Mucosa of descending colon (tissue), 3 donors: ENCODE results near the gene CTXN3. TPM values are rescaled to one million over a fixed set of nuclear protein-coding genes. Genes with fewer than 3 reads are reported as not detected.
"Not testable (repeated sequence)": the region's sequence is repeated elsewhere in the genome, so short reads cannot be mapped to it uniquely, and the experiment has no call there.

Experiments used
- ATAC-seq: fragments of 200-7000 bp; cut with Tn5 transposase; one replicate; pipeline ENCODE4 v1.9.1; 2020; ENCODE audit warnings: mild to moderate bottlenecking, moderate library complexity
- DNase-seq, 3 donors: peaks; one replicate each; pipeline ENCODE4 v3.0.0-alpha.2; 2020
- H3K36me3 ChIP-seq: fragments of 200-600 bp; one replicate; pipeline ENCODE4 v1.8.0; 2021; ENCODE audit warnings: low read depth, mild to moderate bottlenecking
- H3K4me1 ChIP-seq: fragments of 200-600 bp; one replicate; pipeline ENCODE4 v1.8.0; 2021; ENCODE audit warnings: low read depth, mild to moderate bottlenecking
- H3K4me3 ChIP-seq: fragments of 200-600 bp; one replicate; pipeline ENCODE4 v1.8.0; 2021; ENCODE audit warnings: mild to moderate bottlenecking
- H3K9me3 ChIP-seq: fragments of 200-600 bp; one replicate; pipeline ENCODE4 v1.8.0; 2021; ENCODE audit warnings: mild to moderate bottlenecking
- intact Hi-C, 2 donors: fragments of 100-400 bp; cut with DNase I in 1 of 2; cut with micrococcal nuclease in 1 of 2; formaldehyde crosslinking; loops; one replicate each; pipeline versions ENCODE4 v1.11.0 to v1.11.1; 2022; cut with DNase I, micrococcal nuclease
- total RNA-seq, 3 donors: library from RNA; stranded (reverse); fragmentation: NEBNext Ultra II Directional in 2 of 3; extraction: Animal tissue kit (Norgen Biotek cat#: 25700) in 2 of 3; gene quantifications; one replicate each; pipeline versions ENCODE4 v1.2.1 to v1.2.4, GENCODE V29; 2021 to 2023
- TF ChIP-seq, protein P1 (sequence below): fragments of 200-600 bp; IDR thresholded peaks from one replicate; pipeline ENCODE4 v1.8.0; 2022; ENCODE audit warnings: antibody characterized with exemption, mild to moderate bottlenecking
- donor health status: DM: no; HTN: no; CAD: no; lungs with moderate emphysema.
- donor health status: DM: no; HTN: no; CAD: no.
- donor health status: DM: no; HTN: yes; CAD: no.

The CTXN3 gene
- total RNA-seq, 3 donors from 2014 or later, result not detected

DNA sequence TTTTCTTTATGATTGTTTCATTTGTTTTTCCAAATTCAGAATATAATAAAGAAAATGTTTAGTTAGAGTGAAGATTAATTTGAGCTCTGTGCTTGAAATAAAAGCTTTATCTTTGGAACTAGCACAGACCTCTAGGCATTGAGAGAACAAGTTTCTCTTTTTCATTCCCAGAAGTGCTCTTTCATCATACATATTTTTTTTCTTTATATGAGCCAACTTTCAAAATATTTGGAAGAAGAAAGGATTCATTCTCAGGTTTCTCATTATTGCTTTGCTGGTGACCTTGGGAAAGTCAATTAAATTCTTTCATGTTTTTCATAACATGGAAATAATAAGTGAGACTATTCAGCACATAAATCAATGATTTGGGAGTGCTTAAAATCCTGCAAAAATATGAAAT lies 16.8 kb downstream of the CTXN3 start:
- ATAC-seq (no peak), DNase-seq (no peak)
- TF ChIP-seq, protein P1, sequence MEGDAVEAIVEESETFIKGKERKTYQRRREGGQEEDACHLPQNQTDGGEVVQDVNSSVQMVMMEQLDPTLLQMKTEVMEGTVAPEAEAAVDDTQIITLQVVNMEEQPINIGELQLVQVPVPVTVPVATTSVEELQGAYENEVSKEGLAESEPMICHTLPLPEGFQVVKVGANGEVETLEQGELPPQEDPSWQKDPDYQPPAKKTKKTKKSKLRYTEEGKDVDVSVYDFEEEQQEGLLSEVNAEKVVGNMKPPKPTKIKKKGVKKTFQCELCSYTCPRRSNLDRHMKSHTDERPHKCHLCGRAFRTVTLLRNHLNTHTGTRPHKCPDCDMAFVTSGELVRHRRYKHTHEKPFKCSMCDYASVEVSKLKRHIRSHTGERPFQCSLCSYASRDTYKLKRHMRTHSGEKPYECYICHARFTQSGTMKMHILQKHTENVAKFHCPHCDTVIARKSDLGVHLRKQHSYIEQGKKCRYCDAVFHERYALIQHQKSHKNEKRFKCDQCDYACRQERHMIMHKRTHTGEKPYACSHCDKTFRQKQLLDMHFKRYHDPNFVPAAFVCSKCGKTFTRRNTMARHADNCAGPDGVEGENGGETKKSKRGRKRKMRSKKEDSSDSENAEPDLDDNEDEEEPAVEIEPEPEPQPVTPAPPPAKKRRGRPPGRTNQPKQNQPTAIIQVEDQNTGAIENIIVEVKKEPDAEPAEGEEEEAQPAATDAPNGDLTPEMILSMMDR, result no peak
- no peaks in the 10 kb centered on the region for H3K4me1 ChIP-seq
- intact Hi-C loops, result no loop called here
- H3K9me3 ChIP-seq, result no peaks in the 10 kb centered on the region
- no peak overlapping the region for H3K4me3 ChIP-seq
- H3K36me3 ChIP-seq, result no peaks in the 10 kb centered on the region

DNA sequence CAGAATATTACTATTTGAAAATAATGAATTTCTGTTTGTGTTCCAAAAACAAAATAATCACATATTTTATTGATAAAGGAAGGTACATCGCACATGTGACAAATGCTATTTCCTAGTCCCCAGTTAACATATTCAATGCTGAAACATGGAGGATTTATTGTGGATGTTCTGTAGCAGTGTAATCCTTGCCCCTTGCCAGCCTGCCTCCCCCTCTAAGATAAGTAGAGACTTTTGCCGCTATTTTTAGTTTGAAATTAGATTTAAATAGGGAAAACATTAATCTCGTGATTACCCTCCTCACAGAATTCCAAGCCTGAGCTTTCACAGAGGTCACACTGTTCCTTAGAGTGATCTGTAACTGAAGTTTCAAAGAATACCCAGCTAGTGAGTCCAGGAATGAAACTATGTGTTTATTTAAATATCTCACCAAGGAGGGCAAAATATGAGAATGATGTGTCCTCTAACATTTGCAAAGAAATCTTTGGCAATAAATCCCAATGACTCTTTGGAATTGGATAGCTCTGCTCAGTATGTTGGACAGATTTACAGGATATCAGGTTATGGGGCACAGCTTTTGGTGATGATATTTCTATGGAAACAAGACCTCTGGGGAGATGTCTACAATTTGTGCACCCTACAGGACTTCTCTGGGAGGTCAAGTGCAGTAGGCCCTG lies 17.3 kb downstream of the CTXN3 start:
- intact Hi-C loops, result no loop called here
- ATAC-seq, result no peak

DNA sequence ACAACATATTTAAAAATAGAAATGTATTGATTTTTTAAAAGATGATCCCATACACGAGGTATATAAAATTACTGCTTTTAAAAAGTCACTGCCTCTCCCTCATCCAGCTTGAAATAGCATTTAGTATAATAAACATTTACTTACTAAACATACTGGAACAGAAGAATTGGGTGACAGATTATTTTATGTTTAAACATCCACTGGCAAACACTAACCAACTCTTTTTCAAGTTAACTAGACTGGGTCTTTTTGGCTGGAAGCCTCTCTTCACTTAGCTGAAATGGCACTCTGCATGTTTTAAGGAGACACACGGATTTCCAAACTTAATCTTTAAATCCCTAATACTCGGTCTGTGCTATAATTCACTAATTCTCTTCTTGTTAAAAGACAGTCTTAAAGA lies 19.0 kb downstream of the CTXN3 start:
- intact Hi-C loops, result no loop called here
- H3K4me3 ChIP-seq, result no peak overlapping the region
- no peak for ATAC-seq
- no peaks in the 10 kb centered on the region for H3K9me3 ChIP-seq
- DNase-seq, result no peak
- H3K36me3 ChIP-seq, result no peaks in the 10 kb centered on the region
- H3K4me1 ChIP-seq, result no peaks in the 10 kb centered on the region
- TF ChIP-seq, protein P1, result no peak

More for the DNA sequence above, 17.3 kb downstream of the CTXN3 start:
- Histone ChIP-seq H3K9me3 (no peaks in the 10 kb centered on the region), H3K4me1 (no peaks in the 10 kb centered on the region), H3K36me3 (no peaks in the 10 kb centered on the region), H3K4me3 (no peak overlapping the region)
- DNase-seq, result no peak
- TF ChIP-seq, protein P1, result no peak

DNA sequence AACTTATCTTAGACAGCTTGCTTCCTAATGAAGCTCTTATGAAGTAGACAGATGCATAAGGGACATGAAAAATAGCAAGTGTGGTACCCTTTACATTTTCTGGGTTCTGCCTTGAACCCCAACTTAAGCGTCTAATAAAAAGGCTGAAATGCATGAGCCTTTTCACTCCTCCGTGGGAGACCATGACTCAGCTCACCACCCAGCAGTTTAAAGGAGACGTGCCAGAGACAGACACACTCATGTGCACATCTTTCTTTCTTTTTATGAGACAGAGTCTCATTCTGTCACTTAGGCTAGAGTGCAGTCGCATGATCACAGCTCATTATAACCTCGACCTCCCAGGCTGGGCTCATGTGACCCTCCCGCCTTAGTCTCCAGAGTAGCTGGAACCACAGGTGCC lies 22.3 kb downstream of the CTXN3 start:
- DNase-seq (no peak), ATAC-seq (no peak)
- Histone ChIP-seq H3K9me3 (no peaks in the 10 kb centered on the region), H3K4me3 (no peak overlapping the region), H3K36me3 (no peaks in the 10 kb centered on the region), H3K4me1 (no peaks in the 10 kb centered on the region)
- intact Hi-C loops, result no loop called here
- TF ChIP-seq, protein P1, result no peak

DNA sequence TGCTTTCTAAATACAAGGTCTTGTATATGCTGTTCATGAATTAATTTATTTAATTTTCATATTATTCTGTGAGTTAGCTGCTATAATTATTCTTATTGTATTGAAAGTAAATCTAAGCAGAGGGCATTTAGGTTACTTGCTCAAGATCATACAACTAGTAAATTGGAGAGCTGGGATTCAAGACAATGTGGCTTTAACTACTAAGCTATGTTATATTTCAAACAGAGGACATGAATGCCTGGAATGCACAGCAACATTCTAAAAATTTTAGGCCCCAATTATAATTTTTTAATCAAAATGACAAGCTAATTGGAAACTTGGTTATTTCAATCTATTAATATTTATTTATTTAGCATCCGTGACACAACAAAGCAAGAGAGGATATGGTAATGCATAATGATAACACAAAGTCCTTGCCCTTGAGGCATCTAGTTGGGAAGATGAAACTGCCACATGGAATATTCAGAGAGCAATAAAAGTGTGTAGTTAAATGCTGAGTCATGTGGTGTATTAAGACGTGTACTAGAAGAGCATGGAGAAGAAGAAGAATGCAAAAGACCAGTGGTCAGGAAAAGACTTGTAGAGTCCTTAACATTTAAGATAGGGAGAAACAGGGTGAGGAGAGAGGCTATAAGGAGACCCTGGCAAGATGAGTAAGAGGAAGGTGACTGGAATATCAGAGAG lies 24.4 kb downstream of the CTXN3 start:
- Histone ChIP-seq H3K36me3 (no peaks in the 10 kb centered on the region), H3K4me1 (no peaks in the 10 kb centered on the region), H3K9me3 (no peaks in the 10 kb centered on the region), H3K4me3 (no peak overlapping the region)
- no peak for DNase-seq
- TF ChIP-seq, protein P1, result no peak
- no peak for ATAC-seq
- intact Hi-C loops, result no loop called here

- H3K4me1 ChIP-seq, DNase-seq, intact Hi-C loops: not testable (repeated sequence)
These were observed 28.1 kb downstream of the CTXN3 start for GRCh38 chr5:127676951-127677350.

GRCh38 chr5:127679691-127680330 lies 30.9 kb downstream of the CTXN3 start:
- H3K4me3 ChIP-seq, H3K36me3 ChIP-seq, DNase-seq, H3K9me3 ChIP-seq, intact Hi-C loops, ATAC-seq, H3K4me1 ChIP-seq: not testable (repeated sequence)

More at GRCh38 chr5:127676951-127677350, 28.1 kb downstream of the CTXN3 start:
- not testable (repeated sequence) for H3K36me3 ChIP-seq, ATAC-seq, H3K9me3 ChIP-seq, H3K4me3 ChIP-seq
